HG03457 (cell line): ENCODE data around the gene ENTPD1.
"Not testable (repeated sequence)": the region's sequence is repeated elsewhere in the genome, so short reads cannot be mapped to it uniquely, and the experiment has no call there.

Experiments
- ATAC-seq: cut with Tn5 transposase; IDR thresholded peaks from one replicate; pipeline ENCODE4 v1.9.1; 2021; ENCODE audit warnings: moderate number of reproducible peaks; ENCODE audit not compliant: unreplicated experiment

The ENTPD1 gene

GRCh38 chr10:95793401-95794045 is 37.6 kb downstream of the ENTPD1 start:
- no peak for ATAC-seq

GRCh38 chr10:95794195-95794594 is 38.2 kb downstream of the ENTPD1 start:
- no peak for ATAC-seq

GRCh38 chr10:95795602-95796001 is 39.6 kb downstream of the ENTPD1 start:
- ATAC-seq = no peak

GRCh38 chr10:95796504-95796903 is 40.5 kb downstream of the ENTPD1 start:
- ATAC-seq = no peak

- no peak for ATAC-seq
Measured at GRCh38 chr10:95798096-95798855, 42.3 kb downstream of the ENTPD1 start.

GRCh38 chr10:95800286-95800685 is 44.3 kb downstream of the ENTPD1 start:
- ATAC-seq = not testable (repeated sequence)

GRCh38 chr10:95806687-95807380 is 50.9 kb downstream of the ENTPD1 start:
- ATAC-seq = not testable (repeated sequence)

GRCh38 chr10:95808705-95809308 is 52.8 kb downstream of the ENTPD1 start:
- not testable (repeated sequence) for ATAC-seq

- no peak for ATAC-seq
Measured at GRCh38 chr10:95809370-95810197, 53.6 kb downstream of the ENTPD1 start.

- ATAC-seq = no peak
Measured at GRCh38 chr10:95810198-95810976, 54.4 kb downstream of the ENTPD1 start.

GRCh38 chr10:95813054-95813685 is 57.2 kb downstream of the ENTPD1 start:
- ATAC-seq = no peak

GRCh38 chr10:95814011-95814727 is 58.2 kb downstream of the ENTPD1 start:
- ATAC-seq = no peak

GRCh38 chr10:95815133-95815532 is 59.2 kb downstream of the ENTPD1 start:
- no peak for ATAC-seq

GRCh38 chr10:95815701-95816240 is 59.8 kb downstream of the ENTPD1 start:
- ATAC-seq = no peak

GRCh38 chr10:95818010-95818409 is 62.0 kb downstream of the ENTPD1 start:
- ATAC-seq = no peak

- no peak for ATAC-seq
Measured at GRCh38 chr10:95818668-95819067, 62.7 kb downstream of the ENTPD1 start.

GRCh38 chr10:95819620-95820329 is 63.8 kb downstream of the ENTPD1 start:
- ATAC-seq = no peak

- no peak for ATAC-seq
Measured at GRCh38 chr10:95820363-95820762, 64.4 kb downstream of the ENTPD1 start.
